SHP77 treated with DMSO at 0.1 percent for 48 hours (cell line): ENCODE data around the gene COTL1.
"Not testable (repeated sequence)": the region's sequence is repeated elsewhere in the genome, so short reads cannot be mapped to it uniquely, and the experiment has no call there.

Experiments used
- DNase-seq: peaks from one replicate; lab custom pipeline; 2025; lab: John Stamatoyannopoulos, UW

Gene COTL1

GRCh38 chr16:84528322-84528721 lies 89.6 kb downstream of the COTL1 start:
- DNase-seq: no peak

GRCh38 chr16:84527532-84528269 lies 90.2 kb downstream of the COTL1 start:
- no peak for DNase-seq

DNA sequence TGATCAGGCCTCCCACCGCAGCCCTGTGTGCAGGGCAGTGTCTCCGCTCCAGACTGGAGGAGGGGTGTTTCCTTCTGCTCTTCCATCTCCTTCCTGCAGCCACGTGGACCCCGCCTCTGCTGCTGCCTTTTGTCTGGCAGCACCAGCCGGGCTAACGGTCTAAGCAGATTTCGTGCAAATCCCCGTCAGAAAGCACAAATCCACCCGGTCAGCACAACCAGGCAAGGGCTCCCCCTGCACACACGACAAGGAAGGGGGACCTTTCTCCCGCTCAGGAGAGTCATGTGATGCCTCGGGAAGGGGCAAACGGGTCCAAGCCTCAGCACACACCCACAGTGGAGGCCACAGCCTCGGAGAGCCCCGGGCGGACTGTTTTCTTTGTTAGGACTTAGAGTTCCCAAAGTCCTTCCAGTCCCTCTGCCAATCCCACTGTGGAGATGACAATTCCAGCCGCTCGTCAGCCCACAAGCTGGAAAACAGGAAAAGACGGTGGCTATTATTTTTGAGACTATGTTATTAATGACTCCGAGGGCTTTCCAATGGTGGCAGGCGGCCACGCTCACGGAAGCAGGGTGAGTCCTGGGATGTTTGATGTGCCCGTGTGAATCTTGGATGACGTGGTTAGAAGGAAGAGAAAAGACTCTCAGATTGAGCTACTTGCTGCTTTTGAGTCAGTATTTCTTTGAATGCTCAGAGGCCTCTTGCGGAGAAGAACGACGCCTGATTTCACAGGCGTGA lies 90.9 kb downstream of the COTL1 start:
- DNase-seq: no peak

DNA sequence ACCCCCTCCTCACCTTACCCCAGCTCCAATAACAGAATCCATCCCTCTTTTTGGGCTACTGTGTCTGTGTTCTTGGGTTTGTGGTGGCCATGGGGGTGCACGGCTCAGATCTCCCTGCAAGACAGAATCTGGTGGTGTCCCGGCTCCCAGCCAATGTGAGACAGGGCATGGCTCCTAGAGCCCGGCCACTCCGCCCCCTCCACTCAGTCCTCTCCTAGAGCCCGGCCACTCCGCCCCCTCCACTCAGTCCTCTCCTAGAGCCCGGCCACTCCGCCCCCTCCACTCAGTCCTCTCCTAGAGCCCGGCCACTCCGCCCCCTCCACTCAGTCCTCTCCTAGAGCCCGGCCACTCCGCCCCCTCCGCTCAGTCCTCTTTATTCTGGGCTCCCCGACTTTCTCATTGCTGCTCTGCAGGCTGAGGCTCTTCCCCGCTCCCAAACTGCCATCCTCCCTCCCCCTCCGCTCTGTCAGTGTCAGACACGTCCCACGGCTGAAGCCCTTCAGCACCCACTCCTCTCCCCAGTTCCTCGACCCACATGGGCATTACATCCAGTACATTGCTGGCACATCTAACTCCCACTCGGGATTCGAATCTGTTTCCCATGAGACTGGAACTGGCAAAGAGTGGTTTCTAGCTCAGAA lies 92.8 kb downstream of the COTL1 start:
- not testable (repeated sequence) for DNase-seq

- no peak for DNase-seq
Observed at GRCh38 chr16:84524346-84524920, 93.4 kb downstream of the COTL1 start.

- no peak for DNase-seq
Observed at GRCh38 chr16:84521497-84521770, 96.4 kb downstream of the COTL1 start.

- peak; percentile 75 for DNase-seq
Observed at GRCh38 chr16:84520725-84521496, 97.0 kb downstream of the COTL1 start.

- DNase-seq: no peak
Observed at GRCh38 chr16:84519855-84520254, 98.0 kb downstream of the COTL1 start.

DNA sequence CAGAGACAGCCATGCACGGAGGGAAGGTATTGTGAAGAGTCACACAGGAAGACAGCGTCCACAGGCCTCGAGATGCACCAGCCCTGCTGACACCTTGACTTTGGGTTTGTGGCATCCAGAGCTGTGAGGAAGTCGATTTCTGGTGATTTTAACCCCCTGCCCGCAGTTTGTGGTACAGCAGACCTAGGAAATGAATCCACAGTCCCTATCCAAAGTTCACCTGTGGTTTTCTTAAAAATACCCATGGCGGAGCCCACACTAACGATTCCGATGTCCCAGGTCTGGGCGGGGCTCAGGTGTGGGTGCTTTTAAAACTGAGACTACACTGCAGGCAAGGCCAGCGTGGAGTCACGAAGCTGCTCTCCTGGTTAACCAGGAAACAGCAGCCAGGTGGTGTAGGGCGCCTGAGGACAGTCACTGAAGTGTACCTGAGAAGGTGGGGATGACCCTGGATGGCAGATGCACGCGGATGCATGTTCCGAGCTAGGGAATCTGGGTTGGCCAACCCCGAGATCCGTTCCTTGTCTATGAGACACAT lies 99.0 kb downstream of the COTL1 start:
- DNase-seq: no peak

GRCh38 chr16:84518220-84518619 lies 99.7 kb downstream of the COTL1 start:
- DNase-seq: not testable (repeated sequence)

DNA sequence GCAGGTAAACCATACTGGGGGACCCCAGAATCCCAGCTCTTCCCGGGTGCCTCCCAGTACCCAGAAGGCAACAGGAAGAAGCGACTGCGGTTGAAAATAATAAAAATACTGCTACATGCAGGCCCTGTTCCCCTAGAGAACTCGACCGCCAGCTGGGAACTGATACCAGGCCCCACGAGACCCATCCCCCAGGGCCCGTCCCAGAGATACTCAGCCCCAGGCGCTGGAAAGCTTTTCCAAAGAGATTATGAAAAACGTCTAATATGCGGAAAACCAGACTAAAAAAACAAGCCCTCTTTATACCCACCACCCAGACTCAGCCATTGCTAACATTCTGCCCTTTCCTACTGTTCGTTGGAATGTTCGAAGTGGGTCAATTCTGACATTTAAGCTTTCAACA lies 100.5 kb downstream of the COTL1 start:
- no peak for DNase-seq
